GM18505 (cell line): ENCODE results near the gene THSD4.
"Not testable (repeated sequence)": the region's sequence is repeated elsewhere in the genome, so short reads cannot be mapped to it uniquely, and the experiment has no call there.

Source experiments
- ATAC-seq: cut with Tn5 transposase; IDR thresholded peaks from one replicate; pipeline ENCODE4 v1.9.1; 2021; ENCODE audit not compliant: unreplicated experiment
- POLR2A ChIP-seq: IDR thresholded peaks from 4 replicates; pipeline ENCODE4 v1.6.1; 2011; ENCODE audit warnings: borderline replicate concordance; ENCODE audit not compliant: insufficient read depth, insufficient read length; ENCODE audit errors: extremely low read depth

THSD4 gene

GRCh38 chr15:71436854-71437253, 321.6 kb downstream of the THSD4 start:
- no peak for TF ChIP-seq POLR2A
- ATAC-seq, result no peak

- TF ChIP-seq POLR2A, result no peak
These were observed 322.1 kb downstream of the THSD4 start for GRCh38 chr15:71437404-71437803.

GRCh38 chr15:71437919-71438318, 322.6 kb downstream of the THSD4 start:
- TF ChIP-seq POLR2A, result no peak
- no peak for ATAC-seq

More at GRCh38 chr15:71437404-71437803, 322.1 kb downstream of the THSD4 start:
- no peak for ATAC-seq

GRCh38 chr15:71439478-71439877, 324.2 kb downstream of the THSD4 start:
- not testable (repeated sequence) for ATAC-seq

DNA sequence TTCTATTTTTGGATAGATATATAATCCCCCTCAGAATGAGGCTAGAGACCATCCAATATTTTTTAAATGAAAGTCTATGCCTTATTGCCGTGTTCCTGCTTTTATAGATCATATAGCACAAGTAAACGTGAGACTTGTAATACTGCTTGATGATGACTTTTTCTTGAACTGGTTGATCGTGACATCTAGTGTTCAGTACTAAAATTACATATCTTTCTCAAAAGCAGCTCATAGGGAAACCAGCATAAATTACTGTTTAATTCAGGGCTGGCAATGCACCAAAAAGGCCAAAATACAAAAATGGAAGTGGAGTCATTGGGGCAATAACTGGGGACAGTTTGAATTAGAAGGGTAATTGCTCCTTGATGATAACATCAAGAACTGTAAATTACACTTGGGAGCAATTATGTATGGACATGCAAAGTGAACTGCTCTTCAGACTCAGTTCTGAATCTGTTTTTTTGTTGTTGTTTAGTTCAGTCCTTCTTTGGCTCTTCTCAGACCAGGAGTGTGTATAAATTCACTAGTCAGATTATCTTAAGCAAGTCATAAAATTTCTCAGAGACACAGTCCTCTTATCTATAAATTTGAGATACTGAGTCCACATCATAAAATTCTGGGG, 325.3 kb downstream of the THSD4 start:
- no peak for TF ChIP-seq POLR2A
- no peak for ATAC-seq

DNA sequence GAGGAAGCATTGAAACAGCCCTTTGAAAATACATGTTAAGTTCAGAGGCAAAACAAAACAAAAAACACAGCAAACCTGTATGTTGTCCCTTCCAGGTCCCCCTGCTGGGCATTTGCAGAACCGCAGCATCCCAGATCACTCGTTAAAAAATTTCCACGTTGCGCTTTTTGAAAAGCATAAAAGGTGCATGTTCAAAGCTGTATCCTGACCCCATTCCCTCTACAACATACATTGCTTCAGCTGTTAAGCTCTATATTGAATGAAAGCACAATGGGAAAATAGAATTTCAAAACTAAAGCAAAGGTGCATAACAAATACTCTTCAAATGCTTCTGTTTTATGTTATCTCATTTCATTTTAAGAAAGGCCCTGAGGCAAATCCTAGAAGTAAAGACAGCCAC, 328.3 kb downstream of the THSD4 start:
- no peak for TF ChIP-seq POLR2A
- no peak for ATAC-seq

GRCh38 chr15:71444032-71444810, 328.9 kb downstream of the THSD4 start:
- no peak for TF ChIP-seq POLR2A
- ATAC-seq, result no peak

DNA sequence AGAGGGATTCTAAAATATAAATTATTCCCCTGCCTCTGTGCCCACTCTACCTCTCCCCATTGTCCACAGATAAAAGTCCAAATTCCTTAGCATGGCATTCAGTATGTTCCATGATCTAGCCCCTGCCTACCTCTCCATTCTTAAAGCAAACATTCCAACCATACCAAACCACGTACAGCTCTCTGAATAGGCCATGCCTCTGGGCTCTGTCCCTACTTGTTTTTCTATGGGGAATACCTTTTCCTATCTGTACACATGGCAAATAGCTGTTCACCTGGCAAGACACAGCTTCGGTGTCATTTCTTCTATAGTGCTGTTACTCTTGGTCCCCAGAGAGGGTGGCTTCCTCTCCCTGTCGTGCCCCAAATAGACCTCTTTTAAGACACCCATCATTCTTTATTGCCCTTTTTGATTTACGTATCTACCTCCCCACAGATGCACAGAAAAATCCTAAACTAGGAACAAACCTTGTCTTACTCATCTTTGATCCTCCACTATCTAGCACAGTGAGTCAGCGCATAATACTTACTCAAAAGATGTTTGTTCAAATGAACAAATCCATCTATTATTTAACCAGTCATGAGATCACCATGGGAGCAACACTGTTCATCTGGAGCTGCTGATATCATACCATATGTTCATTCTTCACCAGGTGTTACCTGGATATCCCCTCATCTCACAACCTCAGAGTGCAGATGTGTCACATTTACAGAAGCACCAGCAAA, 329.8 kb downstream of the THSD4 start:
- TF ChIP-seq POLR2A, result no peak
- no peak for ATAC-seq

- ATAC-seq, result no peak
- TF ChIP-seq POLR2A, result no peak
These were observed 332.3 kb downstream of the THSD4 start for GRCh38 chr15:71447328-71448250.

- ATAC-seq, result no peak
- no peak for TF ChIP-seq POLR2A
These were observed 333.4 kb downstream of the THSD4 start for GRCh38 chr15:71448688-71449114.

GRCh38 chr15:71449363-71449762, 334.1 kb downstream of the THSD4 start:
- TF ChIP-seq POLR2A, result no peak

DNA sequence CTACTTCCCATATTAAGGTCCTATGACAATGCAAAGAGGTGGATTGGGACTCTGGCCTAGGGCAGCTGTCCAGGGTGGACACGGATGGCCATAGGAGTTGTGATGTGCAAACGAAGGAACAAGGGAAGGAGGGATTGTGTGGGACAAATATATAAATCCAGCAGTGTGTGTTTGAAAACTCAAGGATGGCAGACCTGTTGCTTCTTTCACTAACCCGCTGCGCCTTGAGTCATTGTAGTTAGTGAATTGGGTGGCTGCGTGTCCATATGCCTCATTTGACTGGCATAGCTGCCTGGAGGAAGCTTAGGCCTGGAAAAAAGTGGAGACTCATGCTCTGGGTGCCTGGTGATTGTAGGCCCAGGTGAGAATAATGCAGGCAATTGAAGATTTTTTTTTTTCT, 334.7 kb downstream of the THSD4 start:
- no peak for ATAC-seq
- TF ChIP-seq POLR2A, result no peak

More at GRCh38 chr15:71449363-71449762, 334.1 kb downstream of the THSD4 start:
- no peak for ATAC-seq

DNA sequence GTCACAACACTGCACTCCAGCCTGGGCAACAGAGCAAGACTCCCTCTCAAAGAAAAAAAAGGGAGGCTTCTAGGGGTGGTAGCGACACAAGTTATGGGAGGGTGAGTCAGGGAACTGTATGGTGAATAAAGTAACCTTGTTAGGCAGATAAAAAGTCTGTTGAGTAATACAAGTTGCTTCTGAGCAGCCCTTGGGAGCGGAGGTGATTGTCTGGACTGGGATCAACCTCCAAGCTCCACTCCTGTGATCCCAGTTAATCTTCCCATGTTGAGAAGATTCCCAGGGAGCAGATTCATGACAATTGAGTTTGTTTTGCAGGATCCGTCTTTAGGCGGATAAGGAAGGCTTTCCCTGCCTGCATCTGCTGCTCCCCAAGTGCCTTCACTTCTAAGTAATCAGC, 335.9 kb downstream of the THSD4 start:
- no peak for TF ChIP-seq POLR2A
- no peak for ATAC-seq
